Measurements from ENCODE around the gene FASTKD1.
A peak's percentile ranks its signal among the peaks of the same experiment; 100 is the strongest.
"Not testable (repeated sequence)": the region's sequence is repeated elsewhere in the genome, so short reads cannot be mapped to it uniquely, and the experiment has no call there.

The FASTKD1 gene

DNA sequence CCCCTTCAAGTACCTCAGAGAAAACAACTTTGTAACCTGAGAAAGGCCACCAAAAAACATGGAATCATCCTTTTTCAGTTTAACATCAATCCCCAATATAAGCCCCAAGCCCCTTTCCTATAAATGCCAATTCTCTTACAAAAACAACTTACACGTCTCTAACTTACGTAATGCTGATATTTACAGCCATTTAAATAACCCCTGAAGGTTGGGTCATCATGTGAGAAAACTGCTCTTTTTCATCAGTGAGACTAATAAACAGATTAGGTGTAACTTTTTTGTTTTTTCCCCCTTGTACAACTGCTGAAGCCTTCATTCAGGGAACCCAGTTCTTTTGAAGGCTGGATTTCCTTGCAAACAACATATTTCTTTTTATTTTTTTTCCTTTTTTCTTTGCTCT is 3.7 kb downstream of the FASTKD1 start:
- no peak for DNase-seq

DNA sequence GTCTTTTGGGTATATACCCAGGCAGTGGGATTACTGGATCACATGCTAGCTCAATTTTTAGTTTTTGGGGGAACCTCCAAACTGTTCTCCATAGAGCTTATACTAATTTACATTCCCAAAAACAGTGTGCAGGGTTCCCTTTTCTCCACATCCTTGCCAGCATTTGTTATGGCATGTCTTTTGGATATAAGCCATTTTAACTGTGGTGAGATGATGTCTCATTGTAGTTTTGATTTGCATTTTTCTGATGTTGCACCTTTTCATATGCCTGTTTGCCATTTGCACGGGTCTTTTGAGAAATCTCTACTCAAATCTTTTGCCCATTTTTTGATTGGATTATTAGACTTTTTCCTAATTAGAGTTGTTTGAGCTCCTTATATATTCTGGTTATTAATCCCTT is 8.0 kb downstream of the FASTKD1 start:
- DNase-seq, result no peak

DNA sequence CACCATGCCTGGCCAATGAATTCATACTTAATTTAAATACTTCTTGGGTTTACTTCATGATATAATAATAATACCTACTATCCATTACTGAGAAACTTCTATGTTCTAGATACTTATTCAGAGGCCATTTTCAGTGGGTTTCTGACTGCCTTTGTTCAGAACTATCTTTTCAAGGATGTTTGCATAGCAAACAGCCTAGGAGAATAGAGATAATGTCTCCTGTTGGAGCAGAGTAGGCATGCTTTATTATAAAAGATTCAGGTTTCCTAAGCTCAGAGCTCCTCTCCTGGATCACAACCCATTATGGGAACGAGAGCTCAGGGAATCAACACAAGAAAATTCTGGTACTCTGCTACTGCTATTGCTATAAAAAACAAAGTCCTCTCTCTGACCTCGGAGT is 11.1 kb downstream of the FASTKD1 start:
- no peak for DNase-seq

DNA sequence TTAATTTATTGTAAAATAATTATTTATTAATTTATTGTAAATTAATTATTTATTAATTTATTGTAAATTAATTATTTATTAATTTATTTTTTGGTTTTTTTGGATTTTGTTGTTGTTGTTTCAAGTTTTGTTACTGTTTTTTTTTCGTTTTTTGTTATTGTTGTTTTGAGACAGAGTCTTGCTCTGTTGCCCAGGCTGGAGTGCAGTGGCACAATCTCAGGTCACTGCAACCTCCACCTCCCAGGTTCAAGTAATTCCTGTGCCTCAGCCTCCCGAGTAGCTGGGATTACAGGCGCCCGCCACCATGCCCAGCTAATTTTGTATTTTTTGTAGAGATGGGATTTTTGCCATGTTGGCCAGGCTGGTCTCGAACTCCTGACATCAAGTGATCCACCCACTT is 11.6 kb downstream of the FASTKD1 start:
- not testable (repeated sequence) for DNase-seq

DNA sequence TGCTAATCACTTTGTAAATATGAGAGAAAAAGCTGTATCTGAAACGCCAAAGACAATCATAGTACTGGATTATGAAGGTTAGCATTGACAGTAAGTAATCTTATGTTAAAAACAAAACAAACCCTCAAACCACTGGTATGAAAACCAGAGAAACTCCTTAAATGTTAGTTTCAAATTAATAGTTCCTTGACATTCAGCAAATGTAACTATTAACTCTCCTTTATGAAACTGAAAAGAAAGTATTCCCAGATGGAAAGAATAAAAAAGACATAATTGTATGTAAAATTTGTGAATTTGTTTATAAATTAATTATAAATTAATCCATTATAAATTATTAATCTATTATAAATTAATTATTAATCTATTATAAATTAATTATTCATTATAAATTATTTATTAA is 12.3 kb downstream of the FASTKD1 start:
- no peak for DNase-seq

DNA sequence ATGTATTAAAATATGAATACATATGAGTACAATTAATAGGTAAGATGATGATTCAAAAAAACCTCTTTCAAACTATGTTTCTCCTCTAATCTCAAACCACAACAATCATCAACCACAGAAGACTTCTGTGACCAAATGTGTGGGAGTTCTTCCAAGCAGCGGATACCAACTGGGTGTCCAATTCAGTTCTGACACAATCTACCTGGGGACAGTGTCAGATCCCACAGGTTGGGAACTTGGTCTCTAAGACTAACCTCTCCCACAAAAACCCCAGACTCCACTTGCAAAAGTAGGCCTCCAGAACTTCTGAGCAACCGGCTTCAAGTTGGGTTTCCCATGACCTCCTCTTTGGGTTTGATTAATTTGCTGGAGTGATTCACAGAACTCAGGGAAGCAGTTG is 26.9 kb downstream of the FASTKD1 start:
- DNase-seq, result no peak

DNA sequence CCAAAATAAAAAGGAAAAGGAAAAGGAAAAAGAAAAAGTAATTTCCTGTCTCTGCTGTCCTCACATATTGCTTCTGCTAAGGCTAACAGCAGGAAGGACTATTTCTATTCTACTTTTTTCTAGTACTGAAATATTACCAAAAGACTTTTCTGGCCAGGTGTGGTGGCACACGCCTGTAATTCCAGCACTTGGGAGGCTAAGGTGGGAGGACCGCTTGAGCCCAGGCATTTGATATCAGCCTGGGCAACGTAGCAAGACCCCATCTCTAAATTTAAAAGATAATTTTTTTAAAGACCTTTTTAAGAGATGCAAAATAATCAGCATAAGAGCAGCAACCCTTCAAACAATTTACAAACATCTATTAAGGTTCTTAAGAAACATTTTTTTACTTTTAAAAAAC is 31.2 kb downstream of the FASTKD1 start:
- DNase-seq, result no peak

DNA sequence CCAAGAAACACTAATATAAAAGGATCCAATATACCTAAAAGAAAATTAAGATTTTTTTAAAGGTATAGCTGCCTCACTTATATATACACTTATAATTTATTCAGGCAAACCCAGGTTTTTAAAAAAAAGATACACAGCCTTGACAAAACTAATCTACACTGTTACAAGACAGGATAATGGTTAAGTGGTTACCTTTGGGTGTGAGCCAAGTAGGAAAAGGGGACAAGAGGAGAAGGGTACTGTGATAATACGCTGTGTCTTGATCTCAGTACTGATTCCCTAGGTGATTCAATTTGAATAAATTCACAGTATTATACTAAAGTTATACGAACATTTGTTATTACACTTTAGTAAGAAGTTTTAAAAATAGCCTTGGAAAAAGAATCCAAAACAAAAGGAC is 33.5 kb downstream of the FASTKD1 start:
- DNase-seq, result no peak

DNA sequence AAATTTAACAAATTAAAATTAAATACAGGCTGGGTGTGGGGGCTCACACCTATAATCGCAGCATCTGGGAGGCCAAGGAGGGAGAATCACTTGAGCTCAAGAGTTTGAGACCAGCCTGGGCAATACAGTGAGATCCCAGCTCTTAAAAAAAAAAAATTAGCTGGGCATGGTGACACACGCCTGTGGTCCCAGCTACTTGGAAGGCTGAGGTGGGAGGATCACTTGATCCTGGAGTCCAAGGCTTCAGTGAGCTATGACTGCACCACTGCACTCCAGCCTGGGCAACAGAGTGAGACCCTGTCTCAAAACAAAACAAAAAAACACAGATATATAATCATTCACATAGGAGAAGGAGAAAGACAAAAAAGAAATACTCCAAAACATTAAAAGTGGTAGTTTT is 34.2 kb downstream of the FASTKD1 start:
- not testable (repeated sequence) for DNase-seq

DNA sequence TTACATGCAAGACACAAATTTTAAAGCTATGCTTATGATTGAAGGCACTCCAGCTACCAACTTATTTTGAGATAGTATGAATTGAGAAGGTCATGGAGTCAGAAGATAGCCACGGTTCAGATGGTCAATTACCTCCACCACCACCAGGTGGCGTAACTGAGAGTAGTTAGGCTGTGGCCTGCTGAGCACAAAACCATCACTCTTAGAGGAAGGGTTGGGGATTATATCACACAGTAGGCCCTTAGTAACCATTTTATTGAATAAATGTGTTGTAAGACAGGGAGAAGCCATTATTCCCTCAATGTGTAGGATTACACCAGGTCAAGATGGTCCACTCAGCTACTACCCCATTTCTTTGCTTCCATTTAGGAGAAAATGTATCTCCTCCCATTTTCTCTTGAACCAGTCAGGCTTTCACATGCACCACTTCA is 45.4 kb downstream of the FASTKD1 start:
- DNase-seq, result peak; percentile 79

DNA sequence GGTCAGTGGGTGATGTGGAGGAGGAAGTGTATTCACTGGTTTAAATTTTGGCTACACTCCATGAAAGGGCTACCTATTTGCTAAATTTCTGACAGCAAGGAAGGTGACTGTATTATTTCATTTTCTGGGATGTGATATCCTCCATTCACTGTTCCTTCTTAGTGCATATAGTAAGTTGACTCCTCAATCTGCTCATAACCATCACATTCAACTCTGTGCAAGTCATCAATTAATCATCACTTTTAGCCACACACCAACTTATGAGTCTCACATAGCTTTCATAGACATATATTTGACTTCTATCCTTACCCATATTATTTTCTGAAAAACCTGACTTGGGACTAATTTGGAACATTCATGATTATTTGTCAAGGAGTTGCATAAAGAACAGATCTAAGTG is 47.2 kb downstream of the FASTKD1 start:
- DNase-seq, result no peak

DNA sequence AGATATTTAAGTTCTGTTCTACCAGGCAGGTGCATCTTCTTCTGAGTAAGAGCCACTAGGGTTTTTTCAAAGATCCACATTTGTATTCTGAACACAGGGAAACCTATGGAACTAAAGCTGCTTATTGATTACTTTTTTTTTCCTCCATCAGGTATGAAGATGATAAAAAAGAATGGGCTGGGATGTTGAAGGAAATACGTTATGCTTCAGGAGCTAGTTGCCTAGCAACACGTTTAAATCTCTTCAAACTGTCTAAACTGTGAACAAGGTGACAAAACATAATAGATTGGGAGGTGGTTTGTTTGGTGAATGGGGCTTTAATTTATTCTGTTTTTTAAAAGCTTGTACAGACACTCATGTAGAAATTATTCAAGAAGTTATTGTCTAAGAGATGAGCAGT is 48.2 kb downstream of the FASTKD1 start:
- no peak for DNase-seq

DNA sequence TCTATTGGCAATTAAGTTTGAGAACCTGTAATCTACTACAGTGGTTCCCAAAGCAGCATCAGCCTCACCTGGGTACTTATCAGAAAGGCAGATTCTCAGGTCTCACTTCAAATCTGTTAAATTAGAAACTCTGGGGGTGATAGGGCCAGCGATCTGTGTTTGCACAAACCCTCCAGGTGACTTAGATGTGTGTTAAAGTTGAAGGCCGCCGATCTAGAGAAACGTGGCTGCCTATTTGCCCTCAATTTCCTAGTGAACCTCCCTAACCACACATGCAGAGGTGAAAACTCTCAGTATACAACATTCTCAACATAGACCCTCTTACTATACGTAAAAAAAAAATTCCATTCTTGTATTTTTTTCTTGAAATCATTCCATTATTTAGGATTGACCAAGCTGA is 50.0 kb downstream of the FASTKD1 start:
- no peak for DNase-seq

DNA sequence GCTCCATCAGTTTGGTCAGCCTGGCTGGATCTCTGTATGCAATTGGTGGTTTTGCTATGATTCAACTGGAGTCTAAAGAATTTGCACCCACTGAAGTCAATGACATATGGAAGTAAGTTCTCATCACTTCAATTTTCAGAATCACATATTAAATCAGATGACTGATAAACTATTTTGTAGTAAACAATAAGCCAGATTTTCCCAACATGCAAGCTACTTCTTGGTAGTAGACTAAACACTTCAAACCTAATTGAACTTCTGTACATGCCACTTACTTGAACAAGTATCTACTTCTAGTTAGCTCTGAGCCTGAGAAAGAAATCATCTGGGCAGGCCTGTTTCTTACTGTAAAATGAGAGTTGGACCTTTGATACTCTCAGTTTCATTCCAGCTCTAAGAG is 52.8 kb downstream of the FASTKD1 start:
- DNase-seq, result no peak

DNA sequence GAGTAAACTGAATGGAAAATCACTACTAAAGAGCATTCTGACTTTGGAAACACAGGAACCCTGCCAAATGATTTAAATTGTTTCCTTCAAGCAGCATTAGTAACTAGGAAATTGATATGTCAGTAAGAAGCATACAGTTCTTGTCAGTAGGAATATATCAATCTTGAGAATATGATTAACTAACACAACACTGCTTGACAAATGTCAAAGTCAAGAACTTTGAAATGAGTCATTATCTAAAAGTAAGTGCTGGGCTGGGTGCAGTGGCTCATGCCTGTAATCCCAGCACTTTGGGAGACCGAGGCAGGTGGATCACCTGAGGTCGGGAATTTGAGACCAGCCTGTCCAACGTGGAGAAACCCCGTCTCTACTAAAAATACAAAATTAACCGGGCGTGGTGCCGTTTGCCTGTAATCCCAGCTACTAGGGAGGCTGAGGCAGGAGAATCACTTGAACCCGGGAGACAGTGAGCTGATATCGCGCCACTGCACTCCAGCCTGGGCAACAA is 57.1 kb downstream of the FASTKD1 start:
- not testable (repeated sequence) for DNase-seq

DNA sequence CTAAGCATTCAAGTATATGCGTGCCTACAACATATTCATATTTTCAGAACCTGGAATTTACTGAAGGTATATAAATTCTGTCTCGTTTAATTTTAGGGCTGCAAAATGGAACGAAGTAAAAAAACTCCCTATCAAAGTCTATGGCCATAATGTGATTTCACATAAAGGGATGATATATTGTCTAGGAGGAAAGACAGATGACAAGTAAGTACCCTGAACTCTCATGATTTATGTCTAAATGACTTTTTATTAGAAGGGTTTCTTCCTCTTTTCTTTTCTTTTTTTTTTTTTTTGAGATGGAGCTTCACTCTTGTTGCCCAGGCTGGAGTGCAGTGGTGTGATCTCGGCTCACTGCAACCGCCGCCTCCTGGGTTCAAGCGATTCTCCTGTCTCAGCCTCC is 58.9 kb downstream of the FASTKD1 start:
- not testable (repeated sequence) for DNase-seq

DNA sequence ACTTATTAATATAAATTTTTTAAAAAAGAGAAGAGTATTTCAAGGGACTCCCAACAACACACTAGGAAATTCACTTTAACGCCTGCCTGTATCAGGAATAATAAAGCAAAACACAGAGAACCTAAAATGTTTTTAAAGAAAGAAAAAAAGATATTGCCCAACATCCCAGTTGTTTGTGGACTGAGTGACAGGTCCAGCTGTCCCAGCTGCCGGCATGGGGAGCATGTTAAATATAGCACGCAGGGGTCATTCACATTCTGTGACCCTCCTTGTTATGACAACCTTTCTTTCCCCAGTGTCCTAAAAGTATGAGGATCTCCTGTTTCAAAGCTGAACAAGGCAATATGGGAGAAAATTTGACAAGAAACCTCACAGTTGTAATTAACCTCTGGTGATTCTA is 59.7 kb downstream of the FASTKD1 start:
- DNase-seq, result no peak

DNA sequence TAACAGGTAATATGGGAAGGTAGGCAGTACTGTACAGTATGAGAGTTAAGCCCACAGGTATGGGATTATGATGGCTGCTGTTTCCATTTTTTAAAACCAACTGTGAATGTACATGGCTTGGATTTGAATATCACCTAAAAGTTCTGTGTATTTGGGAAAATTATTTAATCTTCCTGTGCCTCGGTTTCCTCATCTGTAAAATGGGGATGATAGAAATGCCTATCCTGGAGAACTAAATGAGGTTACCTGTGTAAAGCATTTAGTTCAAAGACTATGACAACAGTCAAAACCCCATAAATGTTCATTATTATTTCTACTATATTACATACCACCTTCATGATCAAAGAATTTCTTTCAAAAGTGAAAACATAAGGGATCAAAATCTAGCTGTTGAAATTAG is 60.6 kb downstream of the FASTKD1 start:
- no peak for DNase-seq

DNA sequence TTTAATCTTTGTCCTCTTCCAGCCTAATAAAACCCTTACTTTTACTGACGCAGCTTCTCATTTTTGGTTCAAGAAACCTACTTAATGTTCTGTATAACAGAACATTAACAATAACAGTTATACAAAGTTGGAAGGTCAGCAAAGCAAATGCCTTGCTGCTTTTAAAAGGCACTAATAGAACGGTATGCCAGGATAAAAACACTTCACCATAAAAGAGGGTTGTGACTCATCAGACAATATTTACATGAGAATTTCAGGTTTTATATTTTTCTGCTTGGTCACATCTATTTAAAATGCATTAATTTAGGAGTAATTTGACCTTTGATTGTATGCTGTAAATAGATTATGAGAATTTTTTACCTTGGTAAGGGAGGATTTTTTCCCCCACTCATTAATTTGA is 61.1 kb downstream of the FASTKD1 start:
- no peak for DNase-seq

DNA sequence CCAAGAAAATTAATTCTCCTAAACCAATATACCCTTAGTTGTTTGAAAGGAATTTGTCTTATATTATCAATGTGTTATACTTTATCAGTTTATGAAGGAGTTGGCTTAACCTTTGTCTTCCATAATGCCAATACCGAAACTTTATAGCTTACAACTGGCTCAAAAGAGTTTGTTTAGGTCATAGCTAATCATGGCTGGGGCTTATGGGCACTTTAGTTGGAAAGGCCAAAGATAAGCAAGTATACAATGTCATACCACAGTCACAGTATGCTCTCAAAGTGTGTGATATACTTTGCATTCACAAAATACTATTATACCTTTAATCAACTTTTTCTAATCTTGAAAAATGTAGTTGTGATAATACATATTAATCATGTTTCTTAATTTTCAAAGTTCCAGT is 61.8 kb downstream of the FASTKD1 start:
- DNase-seq, result no peak

DNA sequence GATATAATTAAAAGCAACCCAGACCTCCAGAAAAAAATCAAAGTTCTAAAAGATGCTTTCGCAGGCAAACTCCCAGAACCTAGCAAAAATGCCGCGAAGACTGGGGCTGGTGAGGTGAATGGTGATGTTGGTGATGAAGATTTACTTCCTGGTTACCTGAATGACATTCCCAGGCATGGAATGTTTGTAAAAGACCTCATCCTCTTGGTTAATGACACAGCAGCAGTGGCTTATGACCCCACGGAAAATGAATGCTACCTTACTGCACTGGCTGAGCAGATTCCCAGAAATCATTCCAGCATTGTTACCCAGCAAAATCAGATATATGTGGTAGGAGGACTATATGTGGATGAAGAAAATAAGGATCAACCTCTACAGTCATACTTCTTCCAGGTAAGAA is 63.2 kb downstream of the FASTKD1 start:
- no peak for DNase-seq

DNA sequence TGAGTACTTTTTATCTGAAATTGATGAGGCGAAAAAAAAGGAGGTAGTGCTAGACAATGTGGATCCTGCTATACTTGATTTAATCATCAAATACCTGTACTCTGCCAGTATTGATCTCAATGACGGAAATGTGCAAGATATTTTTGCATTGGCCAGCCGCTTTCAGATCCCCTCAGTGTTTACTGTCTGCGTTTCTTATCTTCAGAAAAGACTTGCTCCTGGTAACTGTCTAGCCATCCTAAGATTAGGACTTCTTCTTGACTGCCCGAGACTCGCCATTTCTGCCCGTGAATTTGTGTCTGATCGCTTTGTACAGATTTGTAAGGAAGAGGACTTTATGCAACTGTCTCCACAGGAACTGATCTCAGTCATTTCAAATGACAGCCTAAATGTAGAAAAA is 63.7 kb downstream of the FASTKD1 start:
- no peak for DNase-seq

DNA sequence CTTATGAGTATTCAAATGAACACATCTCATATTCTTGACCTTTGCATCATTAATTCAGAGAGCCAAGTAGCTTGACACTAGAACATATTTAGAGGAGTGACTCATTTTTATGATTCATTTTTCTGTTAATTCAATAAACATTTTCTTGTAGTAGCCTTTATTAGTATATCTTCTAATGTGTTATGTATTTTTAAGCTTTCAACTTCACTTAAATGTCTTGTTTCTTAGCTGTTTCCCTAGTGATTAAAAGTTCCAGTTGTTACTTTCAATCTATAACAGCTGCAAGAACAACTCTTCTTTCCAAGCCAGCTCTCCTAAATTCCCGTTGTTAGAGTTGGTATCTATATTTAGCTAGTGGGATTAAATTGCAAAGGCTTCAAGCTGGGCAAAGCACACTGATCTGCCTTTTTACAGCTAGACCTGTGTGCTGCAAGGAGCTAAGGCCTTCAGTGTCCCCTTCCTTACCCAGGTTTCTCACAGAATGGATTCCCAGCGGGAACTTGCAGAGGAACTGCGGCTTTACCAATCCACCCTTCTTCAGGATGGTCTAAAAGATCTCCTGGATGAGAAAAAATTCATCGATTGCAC is 64.3 kb downstream of the FASTKD1 start, which contains the start of gene KLHL41:
TSS of gene KLHL41 (plus strand) at position 405 of the 588 bp plus-strand sequence. CDS start at position 482, 77 bp downstream.
- peak; percentile 6 for DNase-seq

DNA sequence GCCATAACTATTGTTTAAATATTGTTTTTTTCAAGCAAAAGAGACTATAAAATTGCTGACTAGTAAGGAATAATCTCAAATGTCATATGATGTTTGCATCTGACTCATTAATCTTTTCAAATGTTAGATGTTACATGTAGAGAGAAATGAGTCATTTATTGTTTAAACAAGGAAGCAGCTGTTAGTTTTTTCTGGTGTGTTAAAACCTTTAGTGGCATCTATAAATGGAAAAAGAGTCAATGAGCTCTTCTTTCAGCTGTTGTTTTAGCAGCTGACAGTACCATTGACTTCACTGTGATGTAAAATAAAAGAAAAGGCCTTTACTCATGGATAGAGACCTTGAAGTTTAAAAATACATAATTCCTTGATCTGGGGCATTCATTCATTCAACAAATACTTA is 66.0 kb downstream of the FASTKD1 start:
- DNase-seq, result peak; percentile 74

DNA sequence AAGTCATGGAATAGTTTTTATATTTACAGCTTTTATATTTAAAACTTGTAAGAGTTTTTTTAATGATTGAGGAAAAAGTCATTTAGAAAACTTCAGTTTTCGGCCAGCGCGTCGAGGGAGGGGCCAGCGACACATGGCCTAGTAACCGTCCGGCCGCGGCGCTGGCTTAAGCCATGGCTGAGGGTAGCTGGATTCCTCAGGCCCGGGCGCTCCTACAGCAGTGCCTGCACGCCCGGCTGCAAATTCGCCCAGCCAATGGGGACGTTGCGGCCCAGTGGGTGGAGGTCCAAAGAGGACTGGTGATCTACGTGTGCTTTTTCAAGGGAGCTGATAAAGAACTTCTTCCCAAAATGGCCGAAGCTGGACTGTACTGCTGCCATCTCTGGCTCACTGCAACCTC is 69.0 kb downstream of the FASTKD1 start:
- DNase-seq, result no peak
